Natural killer cell treated with Interleukin-12 subunit alpha and Interleukin-12 subunit beta and Interleukin-15 and Interleukin-18, amount 100 ng/mL, for 72 hours (primary cell): ENCODE measurements around the gene SEPTIN5. TPM values are rescaled to one million over a fixed set of nuclear protein-coding genes. Genes with fewer than 3 reads are reported as not detected.
A peak's percentile ranks its signal among the peaks of the same experiment; 100 is the strongest.

Source experiments
- ATAC-seq, 2 donors: fragments of 150-1000 bp; cut with Tn5 transposase in 1 of 2; sonication (Bioruptor Pico), chemical (Tn5 transposase) in 1 of 2; 2 replicates each; pipeline ENCODE4 v1.10.0; 2021
- DNase-seq: peaks from one replicate; pipeline ENCODE4 v3.0.0; 2022; ENCODE audit warnings: low spot score
- H3K27ac Mint-ChIP-seq, 2 donors: 1 replicate in 1 of 2; 2 replicates in 1 of 2; pipeline ENCODE4 v1.8.0; 2022; ENCODE audit warnings: mixed read lengths in 2 of 2, mild to moderate bottlenecking in 1 of 2, moderate library complexity in 1 of 2
- H3K27me3 Mint-ChIP-seq, 2 donors: 1 replicate in 1 of 2; 2 replicates in 1 of 2; pipeline ENCODE4 v1.8.0; 2022; ENCODE audit warnings: mixed read lengths in 2 of 2
- H3K36me3 Mint-ChIP-seq: one replicate; pipeline ENCODE4 v1.8.0; 2022; ENCODE audit warnings: mixed read lengths
- H3K4me1 Mint-ChIP-seq, 2 donors: 1 replicate in 1 of 2; 2 replicates in 1 of 2; pipeline ENCODE4 v1.8.0; 2022; ENCODE audit warnings: low read depth in 2 of 2, mixed read lengths in 2 of 2, mild to moderate bottlenecking in 1 of 2
- H3K4me3 Mint-ChIP-seq: one replicate; pipeline ENCODE4 v1.8.0; 2022; ENCODE audit warnings: mixed read lengths
- H3K9me3 Mint-ChIP-seq: 2 replicates; pipeline ENCODE4 v1.8.0; 2022; ENCODE audit warnings: mixed read lengths
- total RNA-seq, 2 donors: library from RNA; stranded (reverse); gene quantifications; one replicate each; pipeline ENCODE4 v1.2.3, GENCODE V29; 2022

Gene SEPTIN5
- total RNA-seq, 2 donors from 2014 or later = not detected

DNA sequence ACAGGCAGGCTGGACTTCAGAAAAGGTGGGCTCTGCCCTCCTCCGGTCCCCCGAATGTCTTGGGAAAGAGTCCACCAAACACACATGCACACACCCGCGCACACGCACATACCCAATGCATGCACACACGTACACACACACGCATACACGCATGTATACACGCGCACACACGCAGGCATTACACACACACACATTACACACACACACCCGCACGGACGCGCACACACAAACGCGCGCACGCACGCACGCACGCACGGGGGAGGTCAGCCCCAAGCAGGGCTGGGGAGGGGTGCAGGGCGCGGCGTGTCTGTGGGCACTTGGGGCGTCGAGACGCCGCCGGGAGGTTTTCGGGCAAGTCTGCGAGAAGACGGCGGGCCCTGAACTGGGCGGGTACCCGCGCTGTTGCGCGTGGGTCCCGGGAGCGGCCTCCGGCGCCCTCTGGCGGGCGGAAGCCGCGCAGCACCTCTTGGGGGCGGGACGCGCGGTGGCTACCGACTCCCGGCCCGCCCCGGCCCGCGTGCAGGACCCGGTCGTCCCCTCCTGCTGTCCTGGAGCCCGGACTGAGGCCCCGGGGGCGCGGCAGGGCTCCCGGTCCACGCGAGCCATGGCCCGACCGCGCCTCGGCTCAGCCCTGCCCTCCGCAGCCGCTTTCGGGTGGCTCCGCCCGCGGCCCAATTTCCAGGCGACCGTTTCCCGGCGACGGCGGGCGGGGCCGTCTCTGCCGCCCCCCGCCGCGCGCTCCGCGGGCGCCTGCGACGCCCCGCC lies 3.6 kb downstream of the SEPTIN5 start:
- Mint-ChIP-seq H3K4me3 (peak overlapping the region; percentile 67), H3K27me3 (peaks cover 10 to 28% of the 10 kb centered on the region in 2 donors), H3K27ac (no peak overlapping the region), H3K36me3 (no peaks in the 10 kb centered on the region), H3K9me3 (no peaks in the 10 kb centered on the region), H3K4me1 (peaks cover 0 to 7% of the 10 kb centered on the region in 2 donors)
- DNase-seq (peak; percentile 81), ATAC-seq (peak; percentile 86 to 92)

GRCh38 chr22:19718456-19719049 lies 4.2 kb downstream of the SEPTIN5 start:
- Mint-ChIP-seq H3K4me1 (peaks cover 0 to 10% of the 10 kb centered on the region in 2 donors), H3K36me3 (no peaks in the 10 kb centered on the region), H3K9me3 (no peaks in the 10 kb centered on the region), H3K27ac (no peak overlapping the region), H3K27me3 (peaks cover 6 to 26% of the 10 kb centered on the region in 2 donors), H3K4me3 (no peak overlapping the region)
- DNase-seq = no peak
- ATAC-seq = no peak

DNA sequence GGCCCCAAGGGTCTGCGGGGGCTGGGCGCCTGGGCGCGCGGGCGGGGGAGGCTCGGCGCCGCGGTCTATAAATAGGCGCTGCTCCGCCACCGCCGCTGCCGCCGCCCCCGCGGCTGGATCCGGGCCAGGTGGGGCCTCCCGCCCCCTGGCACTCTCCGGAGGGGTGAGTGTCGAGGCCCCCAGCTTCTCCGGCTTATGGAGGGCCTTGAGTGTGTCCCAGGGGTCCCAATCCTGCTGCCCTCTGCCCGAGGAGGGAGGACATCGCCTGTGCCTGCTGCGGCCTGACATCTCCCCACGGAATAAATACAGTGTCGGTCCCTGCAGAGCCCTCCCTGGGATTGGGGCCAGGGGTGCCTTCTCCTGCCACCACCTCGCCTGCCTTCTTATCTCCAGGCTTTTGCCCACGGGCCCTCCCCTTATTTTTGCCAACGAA lies 4.8 kb downstream of the SEPTIN5 start:
- H3K4me3 Mint-ChIP-seq = peak overlapping the region; percentile 74
- H3K27ac Mint-ChIP-seq = no peak overlapping the region
- H3K9me3 Mint-ChIP-seq = no peaks in the 10 kb centered on the region
- no peak for DNase-seq
- H3K36me3 Mint-ChIP-seq = no peaks in the 10 kb centered on the region
- peaks cover 0 to 5% of the 10 kb centered on the region in 2 donors for H3K4me1 Mint-ChIP-seq
- no peak for ATAC-seq
- peaks cover 6 to 24% of the 10 kb centered on the region in 2 donors for H3K27me3 Mint-ChIP-seq

GRCh38 chr22:19719488-19720021 lies 5.3 kb downstream of the SEPTIN5 start:
- Mint-ChIP-seq H3K36me3 (no peaks in the 10 kb centered on the region), H3K27ac (no peak overlapping the region), H3K4me1 (peaks cover 0 to 6% of the 10 kb centered on the region in 2 donors), H3K9me3 (no peaks in the 10 kb centered on the region), H3K4me3 (peak overlapping the region; percentile 74), H3K27me3 (peaks cover 6 to 25% of the 10 kb centered on the region in 2 donors)
- ATAC-seq (no peak), DNase-seq (no peak)

DNA sequence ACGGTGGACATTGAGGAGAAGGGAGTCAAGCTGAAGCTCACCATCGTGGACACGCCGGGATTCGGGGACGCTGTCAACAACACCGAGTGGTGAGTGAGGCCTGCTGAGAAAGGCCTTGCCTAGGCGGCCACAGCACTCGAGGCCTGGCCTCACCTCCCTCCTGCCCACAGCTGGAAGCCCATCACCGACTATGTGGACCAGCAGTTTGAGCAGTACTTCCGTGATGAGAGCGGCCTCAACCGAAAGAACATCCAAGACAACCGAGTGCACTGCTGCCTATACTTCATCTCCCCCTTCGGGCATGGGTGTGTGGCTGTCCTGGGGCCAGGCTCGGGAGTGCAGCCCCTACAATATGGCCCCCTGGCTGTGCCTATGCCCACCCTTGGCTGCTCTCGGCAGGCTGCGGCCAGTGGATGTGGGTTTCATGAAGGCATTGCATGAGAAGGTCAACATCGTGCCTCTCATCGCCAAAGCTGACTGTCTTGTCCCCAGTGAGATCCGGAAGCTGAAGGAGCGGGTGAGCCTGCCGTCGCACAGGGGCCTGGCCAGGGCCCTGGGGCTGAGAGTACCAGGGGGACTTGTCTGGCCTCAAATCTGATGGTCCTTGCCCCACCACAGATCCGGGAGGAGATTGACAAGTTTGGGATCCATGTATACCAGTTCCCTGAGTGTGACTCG lies 6.0 kb downstream of the SEPTIN5 start:
- H3K27me3 Mint-ChIP-seq = peaks cover 11 to 33% of the 10 kb centered on the region in 2 donors
- H3K9me3 Mint-ChIP-seq = no peaks in the 10 kb centered on the region
- no peak for DNase-seq
- no peak overlapping the region for H3K4me3 Mint-ChIP-seq
- H3K4me1 Mint-ChIP-seq = peaks cover 0 to 8% of the 10 kb centered on the region in 2 donors
- H3K36me3 Mint-ChIP-seq = no peaks in the 10 kb centered on the region
- no peak overlapping the region for H3K27ac Mint-ChIP-seq
- no peak for ATAC-seq

DNA sequence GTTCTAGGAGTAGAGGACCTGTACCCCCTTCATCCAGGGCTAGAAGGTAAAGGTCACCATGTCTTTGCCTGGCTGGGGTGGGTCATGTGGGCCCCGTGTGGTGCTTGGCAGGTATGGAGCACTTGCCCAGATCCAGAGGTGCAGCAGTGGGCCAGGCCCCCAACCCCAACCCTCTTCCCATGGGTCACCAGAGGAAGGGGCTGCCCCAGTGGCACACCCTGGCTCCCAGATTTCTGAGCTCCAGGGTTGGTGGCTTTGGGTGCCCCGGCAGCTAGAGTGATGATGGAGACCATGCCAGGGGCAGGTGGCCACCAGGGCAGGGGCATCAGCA lies 6.7 kb downstream of the SEPTIN5 start:
- H3K4me3 Mint-ChIP-seq = no peak overlapping the region
- no peaks in the 10 kb centered on the region for H3K9me3 Mint-ChIP-seq
- ATAC-seq = no peak
- peaks cover 0 to 8% of the 10 kb centered on the region in 2 donors for H3K4me1 Mint-ChIP-seq
- no peaks in the 10 kb centered on the region for H3K36me3 Mint-ChIP-seq
- no peak overlapping the region for H3K27ac Mint-ChIP-seq
- peaks cover 16 to 36% of the 10 kb centered on the region in 2 donors for H3K27me3 Mint-ChIP-seq
- DNase-seq = no peak

GRCh38 chr22:19721330-19722177 lies 7.3 kb downstream of the SEPTIN5 start:
- DNase-seq (no peak), ATAC-seq (no peak)
- Mint-ChIP-seq H3K4me1 (peaks cover 0 to 8% of the 10 kb centered on the region in 2 donors), H3K27me3 (peaks cover 16 to 36% of the 10 kb centered on the region in 2 donors), H3K27ac (no peak overlapping the region), H3K9me3 (no peaks in the 10 kb centered on the region), H3K36me3 (no peaks in the 10 kb centered on the region), H3K4me3 (no peak overlapping the region)

DNA sequence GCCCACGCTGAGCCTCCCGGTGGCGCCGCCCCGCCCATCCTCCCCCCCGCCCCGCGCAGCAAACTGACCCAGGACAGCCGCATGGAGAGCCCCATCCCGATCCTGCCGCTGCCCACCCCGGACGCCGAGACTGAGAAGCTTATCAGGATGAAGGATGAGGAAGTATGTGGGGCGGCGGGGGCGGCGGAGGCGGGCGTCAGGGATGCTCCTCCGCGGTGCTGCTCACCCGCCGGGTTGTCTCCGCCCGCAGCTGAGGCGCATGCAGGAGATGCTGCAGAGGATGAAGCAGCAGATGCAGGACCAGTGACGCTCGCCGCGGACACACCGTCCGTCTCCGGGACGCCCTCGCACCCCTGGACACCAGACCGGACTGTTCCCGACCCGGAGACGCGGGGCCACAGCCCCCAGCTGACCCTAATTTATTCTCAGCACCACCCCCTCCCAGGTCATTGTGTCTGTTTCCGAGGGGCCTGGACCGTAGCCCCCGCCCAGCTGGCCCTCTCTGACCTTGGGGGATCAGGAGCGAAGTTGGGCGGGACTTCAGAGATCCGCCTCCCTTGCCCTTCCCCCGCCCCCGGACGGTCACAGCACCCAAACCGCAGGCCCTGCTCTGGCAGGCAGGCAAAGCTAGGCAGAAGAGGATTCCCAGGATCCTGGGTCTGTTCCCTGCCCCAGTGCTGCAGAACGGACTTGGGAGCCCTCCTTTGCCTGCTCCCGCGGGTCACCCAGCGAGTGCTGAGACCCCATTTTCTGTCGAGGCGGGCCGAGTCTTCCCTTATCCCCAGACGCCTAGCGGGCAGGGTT lies 8.1 kb downstream of the SEPTIN5 start:
- ATAC-seq (no peak), DNase-seq (no peak)
- Mint-ChIP-seq H3K4me1 (peaks cover 0 to 8% of the 10 kb centered on the region in 2 donors), H3K4me3 (no peak overlapping the region), H3K9me3 (no peaks in the 10 kb centered on the region), H3K27me3 (peaks cover 18 to 39% of the 10 kb centered on the region in 2 donors), H3K36me3 (no peaks in the 10 kb centered on the region), H3K27ac (no peak overlapping the region)

- Mint-ChIP-seq H3K4me3 (no peak overlapping the region), H3K36me3 (no peaks in the 10 kb centered on the region), H3K27me3 (peaks cover 23 to 43% of the 10 kb centered on the region in 2 donors), H3K9me3 (no peaks in the 10 kb centered on the region), H3K27ac (no peak overlapping the region), H3K4me1 (peaks cover 0 to 8% of the 10 kb centered on the region in 2 donors)
- ATAC-seq (no peak), DNase-seq (no peak)
These were observed 8.6 kb downstream of the SEPTIN5 start for GRCh38 chr22:19722982-19723231.

DNA sequence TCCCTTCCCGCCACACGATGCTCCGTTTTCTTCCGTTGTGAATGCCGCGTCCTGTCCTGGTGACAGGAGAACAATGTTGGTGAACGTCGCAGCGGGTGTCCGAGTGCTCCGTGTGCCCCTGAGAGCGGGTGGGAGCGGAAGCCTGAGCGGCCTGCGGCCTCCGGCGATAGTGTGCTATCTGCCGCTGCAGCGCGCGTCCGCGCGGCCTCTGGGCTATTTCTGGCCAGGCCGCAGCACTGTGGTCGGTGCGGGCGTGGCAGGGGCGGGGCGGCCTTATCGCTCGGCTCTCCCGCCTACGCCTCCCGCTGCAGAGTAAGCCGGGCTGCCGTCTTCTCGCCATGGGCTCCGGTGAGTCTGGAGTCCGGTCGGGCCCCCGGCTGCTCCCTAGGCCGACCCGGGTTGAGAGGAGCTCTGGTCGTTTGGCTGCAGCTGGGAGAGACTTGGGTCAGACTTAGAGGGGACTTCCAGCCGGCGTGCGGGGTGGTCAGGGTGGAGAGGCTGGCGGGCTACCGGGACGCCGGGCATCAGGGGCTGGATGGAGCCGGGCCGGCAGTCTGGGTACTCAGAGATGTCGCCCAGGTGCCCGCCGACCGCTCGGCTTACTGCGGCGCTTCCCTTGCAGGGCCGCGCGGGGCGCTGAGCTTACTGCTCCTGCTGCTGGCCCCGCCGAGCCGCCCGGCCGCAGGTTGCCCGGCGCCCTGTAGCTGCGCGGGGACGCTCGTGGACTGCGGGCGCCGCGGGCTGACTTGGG lies 9.1 kb downstream of the SEPTIN5 start, which contains the start of gene GP1BB:
GP1BB (plus strand) TSS at position 308 of the 751 bp plus-strand sequence; CDS start at position 339, 31 bp downstream.
- peaks cover 0 to 8% of the 10 kb centered on the region in 2 donors for H3K4me1 Mint-ChIP-seq
- H3K27me3 Mint-ChIP-seq = peaks cover 23 to 43% of the 10 kb centered on the region in 2 donors
- ATAC-seq = peak; percentile 48 to 49
- DNase-seq = no peak
- no peak within 1 kb of the TSS for H3K4me3 Mint-ChIP-seq
- H3K36me3 Mint-ChIP-seq = no peaks in the 10 kb centered on the region
- no peak within 1 kb of the TSS for H3K27ac Mint-ChIP-seq
- H3K9me3 Mint-ChIP-seq = no peaks in the 10 kb centered on the region

- peaks cover 22 to 41% of the 10 kb centered on the region in 2 donors for H3K27me3 Mint-ChIP-seq
- DNase-seq (no peak), ATAC-seq (peak; percentile 43 to 63)
- no peak overlapping the region for H3K27ac Mint-ChIP-seq
- H3K36me3 Mint-ChIP-seq = no peaks in the 10 kb centered on the region
- H3K9me3 Mint-ChIP-seq = no peaks in the 10 kb centered on the region
- peaks cover 0 to 8% of the 10 kb centered on the region in 2 donors for H3K4me1 Mint-ChIP-seq
- no peak overlapping the region for H3K4me3 Mint-ChIP-seq
These were observed 9.9 kb downstream of the SEPTIN5 start for GRCh38 chr22:19723983-19724827.
